ENCODE results near the gene ZNF391. TPM values are rescaled to one million over a fixed set of nuclear protein-coding genes. Genes with fewer than 3 reads are reported as not detected.

ZNF391 gene
- total RNA-seq, 2 experiments from 2014 or later: 4.3 to 6.2 TPM

Other genes with a start within 250 kb of the ZNF391 start
- 1 to 10 TPM; 1.5 to 2.0 TPM for gene PRSS16, start 141.1 kb upstream of the ZNF391 start, total RNA-seq
- not detected for gene POM121L2, start 76.5 kb upstream of the ZNF391 start, total RNA-seq
- gene ZNF184, start 84.3 kb downstream of the ZNF391 start, total RNA-seq: 10 to 100 TPM; 11.8 to 14.5 TPM